ENCODE results near the gene SLC35C1.

Gene SLC35C1

DNA sequence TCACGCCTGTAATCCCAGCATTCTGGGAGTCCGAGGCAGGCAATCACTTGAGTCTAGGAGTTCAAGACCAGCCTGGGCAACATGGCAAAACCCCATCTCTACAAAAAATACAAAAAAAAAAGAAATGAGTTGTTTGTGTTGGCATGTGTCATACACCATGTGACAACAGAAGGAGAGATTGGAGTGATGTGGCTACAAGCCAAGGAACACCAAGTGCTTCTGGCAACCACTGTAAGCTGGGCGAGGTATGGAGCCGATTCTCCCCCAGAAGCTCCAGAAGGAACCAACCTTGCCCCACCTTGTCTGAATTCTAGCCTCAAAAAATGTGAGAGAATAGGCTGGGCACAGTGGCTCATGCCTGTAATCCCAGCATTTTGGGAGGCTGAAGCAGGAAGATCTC lies 39.1 kb upstream of the SLC35C1 start:
- TF ChIP-seq SUZ12 (IDR thresholded peaks at IDR 0.05) (no peak), BHLHE40 (IDR thresholded peaks at IDR 0.05; ENCODE audit: borderline replicate concordance) (no peak), SP1 (IDR thresholded peaks at IDR 0.05) (no peak), FOXM1 (IDR thresholded peaks at IDR 0.05; ENCODE audit: borderline replicate concordance) (no peak), FOXK2 (IDR thresholded peaks at IDR 0.05) (no peak), CTBP1 (IDR thresholded peaks at IDR 0.05; ENCODE audit: borderline replicate concordance) (no peak), L3MBTL2 (conservative IDR thresholded peaks at IDR 0.05) (no peak), ARNT (IDR thresholded peaks at IDR 0.05) (no peak), NFRKB (IDR thresholded peaks at IDR 0.05) (no peak), HDGF (IDR thresholded peaks at IDR 0.05; ENCODE audit: borderline replicate concordance) (no peak), LEF1 (IDR thresholded peaks at IDR 0.05; ENCODE audit: borderline replicate concordance) (no peak), ZNF384 (IDR thresholded peaks at IDR 0.05) (no peak), TARDBP (IDR thresholded peaks at IDR 0.05) (no peak), ELF4 (IDR thresholded peaks at IDR 0.05) (no peak), FOXA1 (IDR thresholded peaks at IDR 0.05) (no peak)
- TF ChIP-seq, protein P1, sequence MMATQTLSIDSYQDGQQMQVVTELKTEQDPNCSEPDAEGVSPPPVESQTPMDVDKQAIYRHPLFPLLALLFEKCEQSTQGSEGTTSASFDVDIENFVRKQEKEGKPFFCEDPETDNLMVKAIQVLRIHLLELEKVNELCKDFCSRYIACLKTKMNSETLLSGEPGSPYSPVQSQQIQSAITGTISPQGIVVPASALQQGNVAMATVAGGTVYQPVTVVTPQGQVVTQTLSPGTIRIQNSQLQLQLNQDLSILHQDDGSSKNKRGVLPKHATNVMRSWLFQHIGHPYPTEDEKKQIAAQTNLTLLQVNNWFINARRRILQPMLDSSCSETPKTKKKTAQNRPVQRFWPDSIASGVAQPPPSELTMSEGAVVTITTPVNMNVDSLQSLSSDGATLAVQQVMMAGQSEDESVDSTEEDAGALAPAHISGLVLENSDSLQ (IDR thresholded peaks at IDR 0.05): no peak
- ChIA-PET POLR2A (no interaction called here), CTCF (interaction anchor here (0.7 kb wide), 2 partner anchors 358 to 830 kb away, joined by 3 read pairs; no protein-coding TSS in a partner anchor)
- DNase-seq (ENCODE audit: extremely low spot score): no peak

DNA sequence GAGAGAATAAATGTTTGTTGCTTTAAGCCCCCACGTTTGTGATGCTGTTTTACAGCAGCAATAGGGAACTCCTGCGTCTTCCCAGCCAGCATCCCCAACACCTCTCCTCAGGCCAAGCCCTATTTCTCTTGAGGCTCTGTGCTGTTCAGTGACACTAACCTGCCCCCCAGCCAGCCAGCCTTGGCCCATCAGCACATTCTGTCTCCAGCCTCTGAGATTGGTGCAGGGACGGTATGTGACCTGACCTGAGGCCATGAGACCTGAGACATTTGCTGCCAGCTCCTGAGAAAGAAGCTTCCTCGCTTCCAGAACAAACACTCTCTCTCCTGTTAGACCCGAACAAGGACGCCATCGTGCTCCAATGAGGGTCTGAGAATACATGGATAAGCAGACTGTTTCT lies 38.5 kb upstream of the SLC35C1 start:
- ChIA-PET POLR2A (no interaction called here), CTCF (interaction anchor here (0.6 to 0.7 kb wide), 2 partner anchors 514 to 830 kb away, joined by 3 to 4 read pairs; no protein-coding TSS in a partner anchor)
- no peak for DNase-seq (ENCODE audit: extremely low spot score)
- TF ChIP-seq LEF1 (IDR thresholded peaks at IDR 0.05; ENCODE audit: borderline replicate concordance) (no peak), BHLHE40 (IDR thresholded peaks at IDR 0.05; ENCODE audit: borderline replicate concordance) (no peak), ARNT (IDR thresholded peaks at IDR 0.05) (no peak), FOXK2 (IDR thresholded peaks at IDR 0.05) (no peak), FOXA1 (IDR thresholded peaks at IDR 0.05) (no peak), HDGF (IDR thresholded peaks at IDR 0.05; ENCODE audit: borderline replicate concordance) (no peak), FOXM1 (IDR thresholded peaks at IDR 0.05; ENCODE audit: borderline replicate concordance) (no peak), ELF4 (IDR thresholded peaks at IDR 0.05) (no peak), NFRKB (IDR thresholded peaks at IDR 0.05) (no peak), TARDBP (IDR thresholded peaks at IDR 0.05) (no peak), ZNF384 (IDR thresholded peaks at IDR 0.05) (no peak)
- TF ChIP-seq, protein P1 (IDR thresholded peaks at IDR 0.05): no peak

DNA sequence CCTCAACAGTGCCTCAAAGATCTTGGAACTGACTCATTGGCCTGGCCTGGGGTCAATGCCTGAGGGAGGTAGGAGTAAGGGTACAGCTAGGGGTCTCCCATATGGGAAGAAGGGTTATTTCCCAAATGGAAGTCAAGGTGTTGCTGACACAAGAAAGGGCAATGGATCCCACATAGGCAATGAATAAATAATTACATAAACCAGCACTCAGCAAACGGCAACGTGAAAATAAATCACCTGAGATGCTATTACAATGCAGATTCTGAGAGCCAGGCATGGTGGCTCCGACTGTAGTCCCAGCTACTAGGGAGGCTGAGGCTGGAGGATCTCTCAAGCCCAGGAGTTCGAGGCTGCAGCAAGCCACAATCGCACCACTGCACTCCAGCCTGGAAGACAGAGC lies 36.5 kb upstream of the SLC35C1 start:
- no peak for TF ChIP-seq CTBP1 (IDR thresholded peaks at IDR 0.05; ENCODE audit: borderline replicate concordance)
- TF ChIP-seq ZNF384 (IDR thresholded peaks at IDR 0.05): no peak
- no peak for TF ChIP-seq SUZ12 (IDR thresholded peaks at IDR 0.05)
- TF ChIP-seq, protein P1 (IDR thresholded peaks at IDR 0.05): no peak
- TF ChIP-seq NFRKB (IDR thresholded peaks at IDR 0.05): no peak
- TF ChIP-seq TARDBP (IDR thresholded peaks at IDR 0.05): no peak
- no peak for TF ChIP-seq ARNT (IDR thresholded peaks at IDR 0.05)
- DNase-seq (ENCODE audit: extremely low spot score): no peak
- CTCF ChIA-PET: interaction anchor here (0.7 kb wide), 1 partner anchor 325 kb away, joined by 5 read pairs; no protein-coding TSS in a partner anchor
- POLR2A ChIA-PET: no interaction called here

DNA sequence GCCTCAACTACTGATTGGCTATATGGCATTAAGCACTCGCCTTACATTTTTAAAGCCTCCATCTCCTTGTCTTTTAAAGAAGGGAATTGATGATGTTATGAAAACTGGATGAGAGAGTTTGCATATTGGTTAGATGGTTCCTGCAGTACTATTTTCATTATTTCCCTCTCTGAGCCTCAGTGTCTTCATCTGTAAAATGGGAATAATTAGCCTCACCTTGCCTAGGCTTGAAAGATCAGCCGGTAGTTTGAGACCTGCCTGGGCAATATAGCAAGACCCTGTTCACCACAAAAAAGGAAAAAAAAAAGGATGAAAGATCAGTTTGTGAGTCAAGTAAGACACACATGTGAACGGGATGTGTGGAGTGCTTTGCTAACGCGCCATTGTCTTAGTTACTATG lies 35.0 kb upstream of the SLC35C1 start:
- ChIA-PET POLR2A (no interaction called here), CTCF (interaction anchor here (2.6 kb wide), 2 partner anchors 113 to 398 kb away, joined by 9 to 42 read pairs; no protein-coding TSS in a partner anchor)
- no peak for DNase-seq (ENCODE audit: extremely low spot score)
- TF ChIP-seq FOXK2 (IDR thresholded peaks at IDR 0.05) (no peak), ZNF384 (IDR thresholded peaks at IDR 0.05) (no peak), FOXA1 (IDR thresholded peaks at IDR 0.05) (no peak), HDGF (IDR thresholded peaks at IDR 0.05; ENCODE audit: borderline replicate concordance) (no peak), ARNT (IDR thresholded peaks at IDR 0.05) (no peak), SP1 (IDR thresholded peaks at IDR 0.05) (no peak), ELF4 (IDR thresholded peaks at IDR 0.05) (no peak), BHLHE40 (IDR thresholded peaks at IDR 0.05; ENCODE audit: borderline replicate concordance) (no peak), NFRKB (IDR thresholded peaks at IDR 0.05) (no peak), TARDBP (IDR thresholded peaks at IDR 0.05) (no peak), LEF1 (IDR thresholded peaks at IDR 0.05; ENCODE audit: borderline replicate concordance) (no peak), L3MBTL2 (conservative IDR thresholded peaks at IDR 0.05) (no peak), FOXM1 (IDR thresholded peaks at IDR 0.05; ENCODE audit: borderline replicate concordance) (no peak), CTBP1 (IDR thresholded peaks at IDR 0.05; ENCODE audit: borderline replicate concordance) (no peak), SUZ12 (IDR thresholded peaks at IDR 0.05) (no peak)
- TF ChIP-seq, protein P1 (IDR thresholded peaks at IDR 0.05): no peak

DNA sequence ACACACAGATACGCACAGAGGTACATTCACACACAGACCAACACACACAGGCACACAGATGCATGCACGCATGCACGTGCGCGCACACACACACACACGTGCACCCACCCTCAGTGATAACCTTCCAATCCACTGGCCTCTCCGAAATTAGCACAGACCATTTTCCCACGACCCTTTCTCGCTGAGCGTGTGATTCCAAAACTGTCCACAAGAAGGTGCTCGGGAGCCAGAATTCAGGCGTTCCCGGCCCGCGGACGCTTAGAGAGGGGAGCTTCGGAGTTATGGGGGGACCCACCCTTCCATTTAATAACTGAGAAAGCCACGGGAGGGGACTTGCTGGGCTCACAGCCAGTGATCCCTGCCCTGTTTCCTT lies 33.8 kb upstream of the SLC35C1 start:
- TF ChIP-seq NFRKB (IDR thresholded peaks at IDR 0.05) (no peak), SUZ12 (IDR thresholded peaks at IDR 0.05) (no peak), SP1 (IDR thresholded peaks at IDR 0.05) (no peak), LEF1 (IDR thresholded peaks at IDR 0.05; ENCODE audit: borderline replicate concordance) (no peak), FOXK2 (IDR thresholded peaks at IDR 0.05) (no peak), HDGF (IDR thresholded peaks at IDR 0.05; ENCODE audit: borderline replicate concordance) (no peak), TARDBP (IDR thresholded peaks at IDR 0.05) (no peak), BHLHE40 (IDR thresholded peaks at IDR 0.05; ENCODE audit: borderline replicate concordance) (no peak), ZNF384 (IDR thresholded peaks at IDR 0.05) (no peak), CTBP1 (IDR thresholded peaks at IDR 0.05; ENCODE audit: borderline replicate concordance) (no peak), L3MBTL2 (conservative IDR thresholded peaks at IDR 0.05) (no peak; the same call in 1 of the 2 replicates), FOXM1 (IDR thresholded peaks at IDR 0.05; ENCODE audit: borderline replicate concordance) (no peak)
- TF ChIP-seq, protein P1 (IDR thresholded peaks at IDR 0.05): no peak
- CTCF ChIA-PET: interaction anchor here (0.6 to 2.6 kb wide), 37 partner anchors 10 to 439 kb away, joined by 3 to 42 read pairs (median 5); no protein-coding TSS in a partner anchor
- peak; percentile 75 for DNase-seq (ENCODE audit: extremely low spot score)
- POLR2A ChIA-PET: interaction anchor here (1.0 to 1.1 kb wide), 2 partner anchors 106 to 400 kb away, joined by 4 read pairs; partner anchors contain the start of gene CHST1

Measured in HEK293T (cell line).